Activated naive CD8-positive, alpha-beta T cell treated with anti-CD3 and anti-CD28 coated beads, Interleukin-2, amount 10 ng/mL, durations not matched to agents 7 days and 5 days (primary cell): Measurements from ENCODE around the gene KSR2. TPM values are rescaled to one million over a fixed set of nuclear protein-coding genes. Genes with fewer than 3 reads are reported as not detected.

ENCODE experiments used
- ATAC-seq: fragments of 150-1000 bp; cut with Tn5 transposase; one replicate; pipeline ENCODE4 v1.10.0; 2021; ENCODE audit warnings: low read depth, moderate library complexity
- POLR2A ChIA-PET: fragments of 350-600 bp; sonication (Branson Sonifier 250); formaldehyde crosslinking; loops from one replicate; lab custom pipeline; 2021; ENCODE audit warnings: antibody characterized with exemption; lab: Charles Lee
- DNase-seq: peaks from one replicate; pipeline ENCODE4 v3.0.0; 2021
- H3K27ac Mint-ChIP-seq: one replicate; pipeline ENCODE4 v1.8.0; 2022; ENCODE audit warnings: mild to moderate bottlenecking, mixed read lengths
- H3K27me3 Mint-ChIP-seq: one replicate; pipeline ENCODE4 v1.8.0; 2022; ENCODE audit warnings: mild to moderate bottlenecking, moderate library complexity, mixed read lengths
- H3K36me3 Mint-ChIP-seq: one replicate; pipeline ENCODE4 v1.8.0; 2021; ENCODE audit warnings: mild to moderate bottlenecking, mixed read lengths
- H3K4me1 Mint-ChIP-seq: one replicate; pipeline ENCODE4 v1.8.0; 2021; ENCODE audit warnings: mixed read lengths
- H3K4me3 Mint-ChIP-seq: one replicate; pipeline ENCODE4 v1.8.0; 2022; ENCODE audit warnings: mild to moderate bottlenecking, moderate library complexity, mixed read lengths
- H3K9me3 Mint-ChIP-seq: one replicate; pipeline ENCODE4 v1.8.0; 2021; ENCODE audit warnings: mixed read lengths
- total RNA-seq, 2 experiments: library from RNA; stranded (reverse); gene quantifications; one replicate each; pipeline ENCODE4 v1.2.3, GENCODE V29; 2021

KSR2 gene
- total RNA-seq, 2 experiments from 2014 or later: not detected

DNA sequence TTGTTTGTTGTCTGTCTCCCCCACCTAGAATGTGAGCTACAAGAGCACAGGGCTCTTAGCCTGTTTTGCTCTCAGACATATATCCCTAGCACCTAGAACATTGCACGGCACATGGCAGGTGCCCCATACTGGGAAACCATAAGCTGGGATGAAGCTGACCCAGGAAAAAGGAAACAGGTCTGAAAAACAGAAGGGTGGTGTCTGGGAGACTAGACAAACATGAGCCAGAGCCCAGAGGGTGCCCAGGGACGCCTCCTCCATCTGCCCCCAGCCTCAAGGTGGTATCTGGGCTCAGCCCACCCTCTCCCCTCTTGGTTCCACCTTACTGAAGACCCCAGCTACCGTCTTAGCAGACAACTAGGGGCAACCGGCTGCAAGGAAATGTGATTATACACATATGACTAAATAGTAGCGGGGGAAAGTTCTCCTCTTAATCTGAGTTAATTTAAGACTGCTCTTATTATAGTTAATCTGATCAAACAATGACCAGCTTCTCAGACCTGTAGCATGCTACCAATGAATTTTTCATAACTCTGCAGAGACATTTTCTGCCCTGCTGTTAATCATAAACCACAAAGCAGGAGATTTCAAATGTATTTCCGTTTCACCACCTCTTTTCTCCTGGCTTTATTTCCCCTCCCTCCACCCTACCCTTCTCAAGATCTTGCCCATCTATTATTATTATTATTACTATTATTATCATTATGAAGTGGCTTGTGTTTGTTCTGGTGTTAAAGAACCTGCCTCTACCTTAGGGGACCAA lies 31.9 kb downstream of the KSR2 start:
- no peak overlapping the region for H3K4me3 Mint-ChIP-seq
- POLR2A ChIA-PET: no interaction called here
- H3K27ac Mint-ChIP-seq: no peak overlapping the region
- no peaks in the 10 kb centered on the region for H3K36me3 Mint-ChIP-seq
- no peak for DNase-seq
- H3K9me3 Mint-ChIP-seq: no peaks in the 10 kb centered on the region
- H3K27me3 Mint-ChIP-seq: peaks cover 3% of the 10 kb centered on the region
- ATAC-seq: no peak
- no peaks in the 10 kb centered on the region for H3K4me1 Mint-ChIP-seq

DNA sequence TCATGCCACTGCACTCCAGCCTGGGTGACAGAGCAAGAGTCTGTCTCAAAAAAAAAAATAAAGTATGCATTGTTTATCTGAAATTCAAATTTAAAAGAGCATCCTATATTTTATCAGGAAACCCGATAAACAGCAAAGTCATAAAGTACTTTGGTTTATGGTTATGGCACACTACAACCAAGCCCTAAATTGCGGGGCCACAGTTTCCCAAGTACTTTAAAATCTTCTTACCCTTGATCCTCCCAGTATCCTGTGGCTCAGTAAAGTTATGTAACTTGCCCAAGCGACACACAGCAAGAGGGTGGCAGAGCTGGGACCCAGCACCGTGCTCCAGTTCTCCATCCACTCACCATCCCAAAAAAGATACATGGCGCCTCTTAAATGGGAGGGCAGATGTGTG lies 35.2 kb downstream of the KSR2 start:
- no peak overlapping the region for H3K27ac Mint-ChIP-seq
- no peak overlapping the region for H3K4me3 Mint-ChIP-seq
- no peak for ATAC-seq
- no peaks in the 10 kb centered on the region for H3K36me3 Mint-ChIP-seq
- H3K9me3 Mint-ChIP-seq: no peaks in the 10 kb centered on the region
- no peak for DNase-seq
- no peaks in the 10 kb centered on the region for H3K4me1 Mint-ChIP-seq
- POLR2A ChIA-PET: no interaction called here
- H3K27me3 Mint-ChIP-seq: peaks cover 3% of the 10 kb centered on the region

DNA sequence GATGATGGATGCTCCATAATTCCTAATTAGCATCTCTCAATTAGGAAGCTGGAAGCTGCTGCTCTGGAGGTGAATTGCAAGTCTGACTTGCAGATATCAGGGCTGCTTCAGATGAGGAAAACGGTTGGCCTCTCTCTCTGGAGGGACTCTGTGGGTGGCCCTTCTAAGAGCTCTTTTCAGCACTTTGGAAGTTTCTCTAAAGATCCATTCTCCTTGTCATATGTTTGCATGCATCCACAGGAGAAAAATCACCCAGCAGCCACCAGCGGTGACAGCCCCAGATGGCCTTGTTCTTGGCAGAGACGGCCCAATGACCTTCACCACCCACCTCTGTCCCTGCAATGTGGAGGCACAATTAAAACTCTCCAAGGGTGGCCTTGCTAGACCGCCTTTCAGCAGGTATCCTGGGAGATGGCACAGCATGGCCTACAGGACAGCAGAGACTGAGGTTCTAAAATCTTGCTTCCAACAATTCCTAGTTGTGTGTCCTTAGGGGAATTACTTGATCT lies 42.3 kb downstream of the KSR2 start:
- DNase-seq (no peak), ATAC-seq (no peak)
- Mint-ChIP-seq H3K27me3 (no peaks in the 10 kb centered on the region), H3K4me1 (no peaks in the 10 kb centered on the region), H3K4me3 (no peak overlapping the region), H3K9me3 (no peaks in the 10 kb centered on the region), H3K27ac (no peak overlapping the region), H3K36me3 (no peaks in the 10 kb centered on the region)
- POLR2A ChIA-PET: interaction anchor here (0.6 kb wide), 1 partner anchor 1182 kb away, joined by 4 read pairs; no protein-coding TSS in a partner anchor

DNA sequence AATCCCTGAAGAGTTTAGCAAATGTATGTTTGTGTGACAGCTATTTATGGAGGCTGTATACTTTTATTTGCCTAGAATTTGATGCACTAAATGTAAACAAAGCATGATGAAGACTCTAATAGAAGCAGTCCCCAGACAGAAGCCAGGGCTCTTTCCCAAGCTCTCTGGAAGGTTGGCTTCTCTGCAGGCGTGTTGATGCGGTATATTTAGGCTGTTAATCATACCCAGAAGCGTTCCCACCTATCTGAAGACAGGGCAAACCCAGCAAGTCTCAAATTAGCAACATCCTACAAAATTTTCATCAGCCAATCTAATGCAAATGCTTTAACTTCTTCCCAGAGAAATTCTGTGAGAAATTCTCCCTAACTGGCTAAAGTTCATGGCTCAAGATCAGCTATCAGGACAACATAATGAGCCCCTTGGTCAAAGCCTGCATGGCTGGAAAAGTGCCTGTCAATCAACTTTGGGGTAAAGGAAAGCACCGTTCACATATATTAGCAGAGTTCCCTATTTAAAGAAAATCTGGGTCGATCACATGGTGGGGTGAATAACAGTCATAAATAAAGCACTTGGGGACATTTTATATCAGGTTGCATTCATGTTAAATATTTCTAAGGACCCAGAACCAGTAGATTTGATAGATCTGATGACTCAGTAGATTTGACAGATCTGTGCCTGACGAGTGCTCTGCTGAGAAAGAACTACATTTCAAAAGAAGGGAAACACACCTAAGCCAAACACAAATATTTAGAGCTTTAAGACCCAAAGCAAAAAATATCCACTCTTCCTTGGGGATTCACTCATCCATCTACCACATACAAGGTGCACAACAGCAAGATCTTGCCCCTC lies 46.6 kb downstream of the KSR2 start:
- POLR2A ChIA-PET: no interaction called here
- DNase-seq (no peak), ATAC-seq (no peak)
- Mint-ChIP-seq H3K27ac (no peak overlapping the region), H3K4me1 (no peaks in the 10 kb centered on the region), H3K36me3 (no peaks in the 10 kb centered on the region), H3K27me3 (no peaks in the 10 kb centered on the region), H3K4me3 (no peak overlapping the region), H3K9me3 (no peaks in the 10 kb centered on the region)

DNA sequence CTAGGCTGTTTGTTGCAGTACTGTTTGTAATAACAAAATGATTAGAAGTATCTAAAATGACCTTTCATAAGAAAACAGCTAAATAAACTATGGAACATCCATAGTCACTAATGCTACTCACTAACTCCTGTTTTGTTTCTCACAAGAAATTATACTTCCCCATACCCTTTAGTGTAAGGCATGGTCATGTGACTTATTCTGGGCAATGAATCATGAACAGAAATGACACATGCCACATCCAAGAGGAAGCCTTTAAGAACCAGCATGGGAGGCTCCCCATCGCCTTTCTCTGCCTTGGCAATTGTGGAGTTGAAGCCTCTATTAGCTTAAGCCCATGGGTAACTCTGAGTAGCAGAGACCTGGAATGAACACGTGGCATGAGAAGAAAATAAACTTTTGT lies 49.3 kb downstream of the KSR2 start:
- Mint-ChIP-seq H3K27me3 (no peaks in the 10 kb centered on the region), H3K36me3 (no peaks in the 10 kb centered on the region), H3K27ac (no peak overlapping the region), H3K4me3 (no peak overlapping the region), H3K9me3 (no peaks in the 10 kb centered on the region), H3K4me1 (no peaks in the 10 kb centered on the region)
- POLR2A ChIA-PET: no interaction called here
- DNase-seq (no peak), ATAC-seq (no peak)

DNA sequence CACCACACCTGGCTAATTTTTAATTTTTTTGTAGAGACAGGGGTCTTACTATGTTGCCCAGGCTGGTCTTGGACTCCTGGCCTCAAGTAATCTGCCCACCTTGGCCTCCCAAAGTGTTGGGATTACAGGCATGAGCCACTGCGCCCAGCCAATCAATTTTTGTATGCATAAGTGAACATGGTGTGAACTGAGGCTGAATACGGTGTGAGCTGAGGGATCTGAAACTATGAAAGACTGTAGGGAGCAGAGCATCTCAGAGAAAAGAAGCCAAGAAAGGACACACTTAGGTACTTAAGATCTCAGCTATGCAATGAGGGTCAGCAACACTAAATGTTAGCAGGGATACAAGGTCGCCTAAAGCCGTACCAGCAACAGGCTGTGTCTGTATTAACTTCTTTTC lies 54.1 kb downstream of the KSR2 start:
- no peak for DNase-seq
- no peaks in the 10 kb centered on the region for H3K36me3 Mint-ChIP-seq
- no peak overlapping the region for H3K27ac Mint-ChIP-seq
- POLR2A ChIA-PET: no interaction called here
- no peaks in the 10 kb centered on the region for H3K27me3 Mint-ChIP-seq
- peaks cover 3% of the 10 kb centered on the region for H3K9me3 Mint-ChIP-seq
- no peaks in the 10 kb centered on the region for H3K4me1 Mint-ChIP-seq
- H3K4me3 Mint-ChIP-seq: no peak overlapping the region
- no peak for ATAC-seq

DNA sequence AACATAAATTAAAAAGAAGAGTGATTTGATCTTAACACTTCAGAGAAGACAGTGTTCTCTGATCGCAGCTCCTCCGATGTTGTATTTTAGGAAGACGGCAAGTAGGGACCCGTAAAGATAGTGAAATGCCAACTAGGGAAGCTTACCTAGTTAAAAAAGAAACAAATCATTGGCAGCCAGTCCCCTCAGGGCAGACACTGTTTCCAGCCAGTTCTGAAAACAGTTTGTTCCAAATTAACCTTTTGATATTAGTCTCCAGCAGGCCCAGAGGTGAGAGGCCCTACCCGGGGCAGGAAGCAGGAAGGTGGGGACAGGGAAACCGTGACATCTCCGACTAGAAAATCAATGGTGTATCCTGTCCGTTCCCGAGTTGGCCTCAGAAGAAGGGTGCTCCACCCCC lies 56.0 kb downstream of the KSR2 start:
- Mint-ChIP-seq H3K27me3 (no peaks in the 10 kb centered on the region), H3K9me3 (peaks cover 3% of the 10 kb centered on the region)

DNA sequence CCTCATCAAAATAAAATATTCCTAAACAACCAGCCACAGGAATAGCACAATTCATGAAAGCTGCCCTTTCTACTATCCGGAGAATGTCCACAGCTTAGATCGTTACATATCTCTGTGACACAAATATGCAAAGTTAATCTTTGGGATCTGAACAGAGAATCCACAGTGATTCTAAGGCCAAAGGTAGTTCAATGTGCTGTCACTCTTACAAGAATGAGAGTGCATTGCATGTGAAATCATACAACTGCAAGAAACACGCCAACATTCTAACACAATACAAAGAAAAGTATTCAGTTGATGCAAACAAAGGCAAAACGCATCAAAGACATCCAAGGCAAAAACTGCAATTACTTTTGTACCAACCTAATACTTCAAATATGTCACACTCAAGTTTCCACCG lies 60.4 kb downstream of the KSR2 start:
- POLR2A ChIA-PET: no interaction called here
- H3K27me3 Mint-ChIP-seq: peaks cover 2% of the 10 kb centered on the region
- no peaks in the 10 kb centered on the region for H3K4me1 Mint-ChIP-seq
- peaks cover 3% of the 10 kb centered on the region for H3K9me3 Mint-ChIP-seq
- no peak for ATAC-seq
- no peaks in the 10 kb centered on the region for H3K36me3 Mint-ChIP-seq
- H3K4me3 Mint-ChIP-seq: no peak overlapping the region
- no peak overlapping the region for H3K27ac Mint-ChIP-seq
- no peak for DNase-seq

More for the DNA sequence above, 56.0 kb downstream of the KSR2 start:
- Mint-ChIP-seq H3K27ac (no peak overlapping the region), H3K4me3 (no peak overlapping the region), H3K4me1 (no peaks in the 10 kb centered on the region), H3K36me3 (no peaks in the 10 kb centered on the region)
- ATAC-seq (no peak), DNase-seq (no peak)
- POLR2A ChIA-PET: no interaction called here

DNA sequence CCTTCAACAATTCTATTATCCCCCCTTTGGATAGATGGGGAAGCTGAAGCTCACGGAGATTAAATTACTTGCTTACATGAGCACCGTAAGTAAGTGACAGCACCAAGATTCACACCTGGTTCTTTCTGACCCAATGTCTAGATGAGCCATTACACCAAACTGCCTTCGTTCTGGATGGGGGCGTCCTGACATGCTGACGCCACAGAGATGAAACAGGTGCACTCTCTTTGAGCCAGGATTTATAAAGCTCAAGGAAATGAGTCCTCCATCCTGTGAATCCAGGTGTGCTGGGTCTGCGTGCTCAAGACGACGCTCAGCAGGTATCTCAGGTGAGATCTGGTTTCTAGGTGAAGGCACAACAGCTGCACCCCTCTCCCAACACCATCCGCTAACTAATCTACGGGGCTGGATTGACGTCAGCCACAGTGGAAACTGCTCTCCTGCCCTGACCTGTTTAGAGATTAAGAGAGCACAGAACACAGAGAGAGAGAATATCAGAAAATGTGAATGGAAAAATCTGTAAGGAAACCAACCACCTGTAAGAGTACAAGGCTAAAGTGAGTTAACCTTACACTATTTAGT lies 61.6 kb downstream of the KSR2 start:
- peaks cover 3% of the 10 kb centered on the region for H3K9me3 Mint-ChIP-seq
- POLR2A ChIA-PET: no interaction called here
- no peak for DNase-seq
- H3K36me3 Mint-ChIP-seq: no peaks in the 10 kb centered on the region
- H3K4me1 Mint-ChIP-seq: no peaks in the 10 kb centered on the region
- no peak for ATAC-seq
- no peak overlapping the region for H3K4me3 Mint-ChIP-seq
- peaks cover 2% of the 10 kb centered on the region for H3K27me3 Mint-ChIP-seq
- no peak overlapping the region for H3K27ac Mint-ChIP-seq

DNA sequence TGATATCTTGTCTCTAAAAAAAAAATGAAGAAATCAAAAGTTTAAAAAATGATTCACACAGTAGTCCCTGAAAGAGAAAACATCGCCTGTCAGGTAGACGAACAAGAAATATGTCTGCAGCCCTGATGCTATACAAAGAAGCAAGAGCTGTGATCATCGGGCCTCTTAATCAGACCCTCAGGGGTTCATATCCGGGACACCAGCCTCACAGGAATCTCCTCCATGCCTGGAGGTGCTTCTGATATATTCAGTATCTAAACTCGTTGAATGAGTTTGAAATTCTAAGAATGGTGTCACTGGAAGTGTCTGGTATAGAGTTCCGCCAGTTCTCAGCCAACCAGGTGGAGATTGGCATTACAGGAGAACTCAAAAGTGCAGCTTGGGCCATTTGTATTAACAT lies 64.7 kb downstream of the KSR2 start:
- ATAC-seq: no peak
- H3K27ac Mint-ChIP-seq: no peak overlapping the region

DNA sequence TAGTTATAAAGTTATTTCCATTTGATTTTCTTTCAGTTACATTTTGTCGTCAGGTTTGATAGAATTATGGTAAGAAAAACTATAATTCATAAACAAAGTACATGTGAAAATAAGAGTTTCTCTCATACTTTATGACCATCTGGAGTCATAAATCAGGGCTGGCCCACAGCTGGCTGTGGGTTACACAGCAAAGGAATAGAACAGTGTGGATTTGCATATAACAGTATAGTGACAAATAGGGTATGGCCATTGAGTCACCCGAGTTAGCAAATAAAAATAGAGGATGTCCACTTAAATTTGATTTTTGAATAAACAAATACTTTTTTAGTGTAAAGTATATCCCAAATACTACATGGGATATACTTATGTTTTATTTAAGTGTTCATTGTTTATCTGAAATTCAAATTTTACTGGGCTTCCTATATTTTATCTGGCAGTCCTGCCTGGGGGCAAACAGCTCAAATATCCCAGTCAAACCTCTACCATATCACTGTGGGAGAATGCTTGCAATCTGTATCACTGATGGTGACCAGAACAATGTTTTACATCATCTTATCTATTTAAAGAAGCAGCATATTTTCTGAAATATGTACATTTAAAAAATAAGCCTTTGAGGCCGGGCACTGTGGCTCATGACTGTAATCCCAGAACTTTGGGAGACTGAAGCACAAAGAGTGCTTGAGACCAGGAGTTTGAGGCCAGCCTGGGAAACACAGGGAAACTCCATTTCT lies 65.5 kb downstream of the KSR2 start:
- H3K36me3 Mint-ChIP-seq: no peaks in the 10 kb centered on the region
- peaks cover 2% of the 10 kb centered on the region for H3K27me3 Mint-ChIP-seq
- H3K27ac Mint-ChIP-seq: no peak overlapping the region
- ATAC-seq (no peak), DNase-seq (no peak)
- no peak overlapping the region for H3K4me3 Mint-ChIP-seq
- POLR2A ChIA-PET: no interaction called here
- H3K9me3 Mint-ChIP-seq: peaks cover 2% of the 10 kb centered on the region
- H3K4me1 Mint-ChIP-seq: no peaks in the 10 kb centered on the region

More for the DNA sequence above, 64.7 kb downstream of the KSR2 start:
- H3K36me3 Mint-ChIP-seq: no peaks in the 10 kb centered on the region
- peaks cover 2% of the 10 kb centered on the region for H3K9me3 Mint-ChIP-seq
- H3K4me1 Mint-ChIP-seq: no peaks in the 10 kb centered on the region
- DNase-seq: no peak
- H3K4me3 Mint-ChIP-seq: no peak overlapping the region
- H3K27me3 Mint-ChIP-seq: peaks cover 2% of the 10 kb centered on the region
- POLR2A ChIA-PET: no interaction called here

DNA sequence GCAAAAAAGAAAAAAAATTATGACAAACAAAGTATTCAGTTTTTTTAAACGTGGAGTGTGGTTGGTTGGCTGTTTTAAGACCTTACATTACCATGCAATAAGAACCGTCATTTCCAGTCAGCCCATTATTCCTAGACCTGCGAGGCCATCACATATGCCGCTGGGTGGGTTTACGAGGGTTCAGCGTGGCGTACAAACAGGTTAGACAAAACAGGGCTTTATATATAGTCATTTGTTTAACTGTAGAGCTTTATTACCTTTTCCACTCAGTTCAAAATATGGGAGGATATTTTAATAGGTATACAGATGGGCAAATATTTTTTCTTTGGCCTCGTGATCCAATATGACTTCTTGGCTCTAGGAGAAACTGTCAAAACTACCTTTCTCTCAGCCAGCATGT lies 67.2 kb downstream of the KSR2 start:
- ATAC-seq: no peak
- H3K4me1 Mint-ChIP-seq: no peaks in the 10 kb centered on the region

DNA sequence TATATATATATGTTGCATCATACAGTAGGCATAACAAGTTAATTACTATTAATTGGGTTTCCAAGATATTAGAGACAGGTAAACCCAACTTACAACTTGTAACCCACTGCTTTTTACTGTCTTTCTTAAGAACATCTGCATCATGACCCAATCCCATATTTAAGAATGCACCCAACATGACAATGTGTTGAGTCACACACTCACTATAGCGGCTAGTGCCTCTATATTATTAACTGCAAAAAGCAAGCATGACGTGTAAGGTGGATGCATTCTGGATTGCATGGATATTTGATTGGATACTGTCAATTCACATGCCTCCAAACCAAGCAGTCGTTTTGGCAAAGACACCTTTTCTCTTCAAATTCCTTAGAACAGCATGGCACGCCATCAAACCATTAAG lies 68.2 kb downstream of the KSR2 start:
- Mint-ChIP-seq H3K27ac (no peak overlapping the region), H3K4me1 (no peaks in the 10 kb centered on the region), H3K9me3 (peaks cover 7% of the 10 kb centered on the region), H3K36me3 (no peaks in the 10 kb centered on the region), H3K4me3 (no peak overlapping the region), H3K27me3 (peaks cover 1% of the 10 kb centered on the region)
- DNase-seq: no peak
- POLR2A ChIA-PET: no interaction called here
- ATAC-seq: no peak

More for the DNA sequence above, 67.2 kb downstream of the KSR2 start:
- Mint-ChIP-seq H3K4me3 (no peak overlapping the region), H3K36me3 (no peaks in the 10 kb centered on the region), H3K9me3 (peaks cover 3% of the 10 kb centered on the region), H3K27me3 (no peaks in the 10 kb centered on the region), H3K27ac (no peak overlapping the region)
- no peak for DNase-seq
- POLR2A ChIA-PET: no interaction called here
